Stomach (tissue), 9 donors: Measurements from ENCODE around the gene HMGN1. TPM values are rescaled to one million over a fixed set of nuclear protein-coding genes. Genes with fewer than 3 reads are reported as not detected.

Experiments used
- DNase-seq, 2 donors: peaks; one replicate each; pipeline versions ENCODE4 v3.0.0 to v3.0.0-alpha.2; 2013 to 2019
- H3K27ac ChIP-seq, 5 donors: fragments of 200-600 bp in 4 of 5; sonication (generic) in 4 of 5; one replicate each; pipeline ENCODE4 v1.5.1; 2013 to 2019; ENCODE audit warnings: mild to moderate bottlenecking in 1 of 5, moderate library complexity in 1 of 5
- H3K27me3 ChIP-seq, 3 donors: fragments of 200-600 bp; sonication (generic); one replicate each; pipeline ENCODE4 v1.5.1; 2017 to 2019; ENCODE audit warnings: mixed run types in 1 of 3
- H3K36me3 ChIP-seq, 4 donors: fragments of 200-600 bp; sonication (generic); 1 replicate in 3 of 4; 2 replicates in 1 of 4; pipeline ENCODE4 v1.5.1; 2016 to 2019
- H3K4me1 ChIP-seq, 4 donors: fragments of 200-600 bp; sonication (generic); one replicate each; pipeline ENCODE4 v1.5.1; 2016 to 2019
- H3K4me3 ChIP-seq, 4 donors: fragments of 200-600 bp; sonication (generic) in 3 of 4; one replicate each; pipeline ENCODE4 v1.5.1; 2016 to 2019; ENCODE audit warnings: mild to moderate bottlenecking in 1 of 4
- H3K9me3 ChIP-seq, 4 donors: fragments of 200-600 bp; sonication (generic); one replicate each; pipeline ENCODE4 v1.5.1; 2016 to 2019
- EP300 ChIP-seq: sonication (generic); formaldehyde crosslinking; IDR thresholded peaks from one replicate; pipeline ENCODE4 v1.6.1; 2017; ENCODE audit warnings: antibody characterized with exemption
- POLR2A ChIP-seq, 4 donors: fragments of 450-650 bp; IDR thresholded peaks; one replicate each; pipeline ENCODE4 v1.6.1; 2016; ENCODE audit warnings: antibody characterized with exemption in 4 of 4, control low read depth in 2 of 4, mild to moderate bottlenecking in 1 of 4, moderate library complexity in 1 of 4
- POLR2AphosphoS5 ChIP-seq, 3 donors: sonication (generic); formaldehyde crosslinking; IDR thresholded peaks; one replicate each; pipeline ENCODE4 v1.6.1; 2016; ENCODE audit warnings: antibody characterized with exemption in 3 of 3
- WGBS, 5 donors: extraction: QIAGEN DNeasy Blood & Tissue Kit in 3 of 5; methylation state at CpG; one replicate each; pipeline versions ENCODE4 v1.1.5 to v1.1.7; 2013 to 2018; 5-methylcytosine and 5-hydroxymethylcytosine counted together
- intact Hi-C: fragments of 100-400 bp; cut with DNase I; formaldehyde crosslinking; loops from one replicate; pipeline ENCODE4 v1.15.1; 2023; ENCODE audit warnings: low total_unique reads
- polyA plus RNA-seq, 3 donors: library from polyadenylated mRNA; stranded (reverse); fragments of 200-250 nt; gene quantifications; one replicate each; pipeline ENCODE4 v1.2.3, GENCODE V29; 2013
- total RNA-seq, 5 donors: library from RNA; depleted of rRNA; stranded (reverse); fragments of >200 nt; gene quantifications; one replicate each; pipeline versions ENCODE4 v1.1.0 to v1.2.3, GENCODE V29; 2014 to 2016
- TF ChIP-seq, protein P1 (sequence below), 7 experiments: fragments of 450-650 bp in 4 of 7; fragments of 200-600 bp in 3 of 7; sonication (generic) in 3 of 7; IDR thresholded peaks; one replicate each; pipeline ENCODE4 v1.5.1; 2016 to 2019; ENCODE audit warnings: antibody characterized with exemption in 7 of 7, control low read depth in 2 of 7, mild to moderate bottlenecking in 1 of 7
- donor health status: healthy with polysubstance abuse.
- donor health status: Bipolar disorder and iron deficiency.
- donor health status: healthy.

HMGN1 gene
- total and polyA plus RNA-seq, 8 donors, result 39.1 to 321 (median 131) TPM

DNA sequence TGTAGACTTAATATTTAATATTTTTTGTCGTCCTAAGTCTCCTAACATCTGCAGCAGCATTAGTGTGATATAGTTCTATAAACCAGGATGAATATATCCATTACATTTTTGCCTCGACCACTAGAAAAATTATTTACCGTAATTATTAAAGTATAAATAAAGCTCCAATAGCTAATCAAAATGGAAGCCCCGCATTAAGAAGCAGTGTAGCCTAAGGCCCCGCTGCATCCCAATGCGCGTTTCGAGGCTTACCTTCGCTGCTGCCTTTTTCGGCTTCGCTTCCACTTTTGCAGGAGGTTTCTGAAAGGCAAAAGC is 891 bp downstream of the HMGN1 start:
- 1 to 2% (median 1%) methylated on average over 11 of the region's 11 CpGs for WGBS, 5 donors
- Histone ChIP-seq H3K4me3 (peak overlapping the region; percentile 65 to 73 (median 70)), H3K4me1 (peaks cover 19 to 48% (median 30%) of the 10 kb centered on the region in 4 donors), H3K27me3 (no peaks in the 10 kb centered on the region), H3K27ac (peak overlapping the region; percentile 87 to 99 (median 97)), H3K9me3 (no peaks in the 10 kb centered on the region), H3K36me3 (peaks cover 9 to 28% (median 21%) of the 10 kb centered on the region in 4 donors)
- intact Hi-C loops, result no loop called here
- DNase-seq, result no peak
- TF ChIP-seq, protein P1, sequence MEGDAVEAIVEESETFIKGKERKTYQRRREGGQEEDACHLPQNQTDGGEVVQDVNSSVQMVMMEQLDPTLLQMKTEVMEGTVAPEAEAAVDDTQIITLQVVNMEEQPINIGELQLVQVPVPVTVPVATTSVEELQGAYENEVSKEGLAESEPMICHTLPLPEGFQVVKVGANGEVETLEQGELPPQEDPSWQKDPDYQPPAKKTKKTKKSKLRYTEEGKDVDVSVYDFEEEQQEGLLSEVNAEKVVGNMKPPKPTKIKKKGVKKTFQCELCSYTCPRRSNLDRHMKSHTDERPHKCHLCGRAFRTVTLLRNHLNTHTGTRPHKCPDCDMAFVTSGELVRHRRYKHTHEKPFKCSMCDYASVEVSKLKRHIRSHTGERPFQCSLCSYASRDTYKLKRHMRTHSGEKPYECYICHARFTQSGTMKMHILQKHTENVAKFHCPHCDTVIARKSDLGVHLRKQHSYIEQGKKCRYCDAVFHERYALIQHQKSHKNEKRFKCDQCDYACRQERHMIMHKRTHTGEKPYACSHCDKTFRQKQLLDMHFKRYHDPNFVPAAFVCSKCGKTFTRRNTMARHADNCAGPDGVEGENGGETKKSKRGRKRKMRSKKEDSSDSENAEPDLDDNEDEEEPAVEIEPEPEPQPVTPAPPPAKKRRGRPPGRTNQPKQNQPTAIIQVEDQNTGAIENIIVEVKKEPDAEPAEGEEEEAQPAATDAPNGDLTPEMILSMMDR (IDR thresholded peaks at IDR 0.05), result no peak

DNA sequence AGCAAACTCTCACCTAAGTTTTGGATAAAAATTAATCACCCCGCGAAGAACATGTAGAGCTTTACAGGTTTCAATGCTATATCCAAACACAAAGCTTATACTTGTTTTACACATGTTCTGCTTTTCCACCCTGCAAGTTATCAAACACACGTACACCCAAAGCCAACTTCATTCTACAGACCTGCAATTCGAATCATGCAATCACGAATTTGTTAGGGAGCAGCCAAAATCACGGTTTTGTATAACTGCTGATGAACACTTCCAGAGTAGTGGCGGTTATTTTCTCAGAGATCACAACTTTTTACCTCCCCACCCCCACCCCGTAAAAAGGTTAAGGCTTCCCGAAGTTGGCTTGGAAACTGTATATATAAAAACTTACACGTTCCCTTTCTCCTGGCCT is 1.4 kb downstream of the HMGN1 start:
- H3K4me3 ChIP-seq, result peak overlapping the region; percentile 65 to 73 (median 70)
- H3K27ac ChIP-seq, result peak overlapping the region in 4 of 5 donors; percentile 87 to 99 (median 96)
- no peaks in the 10 kb centered on the region for H3K27me3 ChIP-seq
- peaks cover 19 to 48% (median 30%) of the 10 kb centered on the region in 4 donors for H3K4me1 ChIP-seq
- H3K9me3 ChIP-seq, result no peaks in the 10 kb centered on the region
- DNase-seq, result peak in 1 of 2 donors; percentile 27
- whole genome bisulfite sequencing, 5 donors, result 5 to 10% (median 6%) methylated on average over 10 of the region's 10 CpGs
- intact Hi-C loops, result no loop called here
- no peak for TF ChIP-seq POLR2AphosphoS5 (IDR thresholded peaks at IDR 0.05)
- TF ChIP-seq, protein P1 (IDR thresholded peaks at IDR 0.05), result no peak
- no peak for TF ChIP-seq EP300
- no peak for TF ChIP-seq POLR2A (IDR thresholded peaks at IDR 0.05)
- peaks cover 10 to 29% (median 23%) of the 10 kb centered on the region in 4 donors for H3K36me3 ChIP-seq

DNA sequence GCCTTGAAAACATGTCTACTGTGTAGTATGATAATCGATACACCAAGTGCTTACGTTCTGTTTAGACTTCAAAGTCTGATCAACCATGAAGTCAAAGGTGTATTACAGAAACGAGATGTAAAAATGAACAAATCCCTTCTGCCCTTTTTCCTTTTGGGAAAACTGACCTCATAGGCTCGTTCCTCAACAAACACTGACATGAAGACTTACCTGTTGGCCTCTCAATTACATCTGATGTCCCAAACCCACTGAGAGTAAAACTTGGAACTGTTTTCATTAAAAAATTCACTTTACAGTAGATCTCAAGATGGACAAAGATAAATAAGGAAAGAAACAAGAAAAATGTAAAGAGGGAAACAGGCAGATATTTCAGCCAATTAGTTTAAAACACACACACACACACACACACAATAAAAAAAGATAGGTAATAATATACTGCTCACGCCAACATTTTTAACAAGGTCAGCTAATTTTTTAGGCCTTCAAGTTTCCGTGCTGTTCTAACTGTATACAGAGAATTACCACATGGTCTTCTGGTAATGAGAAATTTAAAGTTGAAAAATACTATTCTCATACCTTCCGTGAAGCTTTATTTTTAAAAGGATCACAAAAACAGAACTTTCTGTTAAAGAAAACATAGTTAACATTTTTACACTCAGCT is 2.1 kb downstream of the HMGN1 start:
- Histone ChIP-seq H3K9me3 (no peaks in the 10 kb centered on the region), H3K36me3 (peaks cover 14 to 37% (median 28%) of the 10 kb centered on the region in 4 donors), H3K4me1 (peaks cover 19 to 48% (median 30%) of the 10 kb centered on the region in 4 donors), H3K27me3 (no peaks in the 10 kb centered on the region), H3K4me3 (peak overlapping the region in 3 of 4 donors; percentile 65 to 73 (median 71)), H3K27ac (peak overlapping the region in 1 of 5 donors; percentile 97)
- no peak for DNase-seq
- no peak for TF ChIP-seq EP300
- TF ChIP-seq POLR2AphosphoS5 (IDR thresholded peaks at IDR 0.05), result no peak
- TF ChIP-seq, protein P1 (IDR thresholded peaks at IDR 0.05), result no peak
- TF ChIP-seq POLR2A (IDR thresholded peaks at IDR 0.05), result no peak
- intact Hi-C loops, result no loop called here
- WGBS, 5 donors, result 34 to 45% (median 36%) methylated on average over 7 of the region's 7 CpGs

DNA sequence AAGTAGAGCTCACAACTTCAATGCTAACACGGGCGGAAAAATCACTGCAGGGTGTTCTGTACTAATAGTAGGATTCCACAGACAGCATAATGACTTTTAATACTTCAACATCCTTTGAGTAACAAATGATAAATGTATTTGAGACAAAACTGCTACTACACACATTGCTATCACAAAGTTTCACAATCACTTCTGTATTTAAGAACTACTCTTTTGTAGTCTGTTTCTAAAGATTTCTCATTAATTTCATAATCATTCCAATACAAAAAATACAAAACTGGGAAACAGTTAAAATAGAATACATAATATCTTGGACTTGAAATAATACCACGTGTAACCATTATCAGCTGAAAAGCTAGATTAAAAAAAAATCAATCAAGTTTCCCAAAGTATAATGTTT is 2.7 kb downstream of the HMGN1 start:
- H3K9me3 ChIP-seq, result no peaks in the 10 kb centered on the region
- intact Hi-C loops, result no loop called here
- H3K27me3 ChIP-seq, result no peaks in the 10 kb centered on the region
- TF ChIP-seq EP300, result no peak
- TF ChIP-seq POLR2A (IDR thresholded peaks at IDR 0.05), result no peak
- no peak for TF ChIP-seq POLR2AphosphoS5 (IDR thresholded peaks at IDR 0.05)
- TF ChIP-seq, protein P1 (IDR thresholded peaks at IDR 0.05), result no peak
- peaks cover 19 to 48% (median 30%) of the 10 kb centered on the region in 4 donors for H3K4me1 ChIP-seq
- H3K4me3 ChIP-seq, result no peak overlapping the region
- 29 to 36% (median 31%) methylated on average over 3 of the region's 3 CpGs for WGBS, 5 donors
- DNase-seq, result no peak
- peaks cover 20 to 43% (median 34%) of the 10 kb centered on the region in 4 donors for H3K36me3 ChIP-seq
- no peak overlapping the region for H3K27ac ChIP-seq
